Fibroblast of gingiva (primary cell): ENCODE results near the gene MTSS2.

Source experiments
- DNase-seq: peaks from one replicate; pipeline ENCODE4 v3.0.0-alpha.2; 2011; ENCODE audit warnings: low read depth

MTSS2 gene, protein sequence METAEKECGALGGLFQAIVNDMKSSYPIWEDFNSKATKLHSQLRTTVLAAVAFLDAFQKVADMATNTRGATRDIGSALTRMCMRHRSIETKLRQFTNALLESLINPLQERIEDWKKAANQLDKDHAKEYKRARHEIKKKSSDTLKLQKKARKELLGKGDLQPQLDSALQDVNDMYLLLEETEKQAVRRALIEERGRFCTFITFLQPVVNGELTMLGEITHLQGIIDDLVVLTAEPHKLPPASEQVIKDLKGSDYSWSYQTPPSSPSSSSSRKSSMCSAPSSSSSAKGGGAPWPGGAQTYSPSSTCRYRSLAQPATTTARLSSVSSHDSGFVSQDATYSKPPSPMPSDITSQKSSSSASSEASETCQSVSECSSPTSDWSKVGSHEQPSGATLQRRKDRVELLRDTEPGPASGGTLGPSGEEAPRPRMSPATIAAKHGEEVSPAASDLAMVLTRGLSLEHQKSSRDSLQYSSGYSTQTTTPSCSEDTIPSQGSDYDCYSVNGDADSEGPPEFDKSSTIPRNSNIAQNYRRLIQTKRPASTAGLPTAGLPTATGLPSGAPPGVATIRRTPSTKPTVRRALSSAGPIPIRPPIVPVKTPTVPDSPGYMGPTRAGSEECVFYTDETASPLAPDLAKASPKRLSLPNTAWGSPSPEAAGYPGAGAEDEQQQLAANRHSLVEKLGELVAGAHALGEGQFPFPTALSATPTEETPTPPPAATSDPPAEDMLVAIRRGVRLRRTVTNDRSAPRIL

GRCh38 chr16:70685938-70686375 lies at the start of gene MTSS2:
MTSS2 (minus strand) TSS chr16:70686053; CDS start chr16:70685791, 262 bp downstream.
- peak; percentile 94 for DNase-seq

DNA sequence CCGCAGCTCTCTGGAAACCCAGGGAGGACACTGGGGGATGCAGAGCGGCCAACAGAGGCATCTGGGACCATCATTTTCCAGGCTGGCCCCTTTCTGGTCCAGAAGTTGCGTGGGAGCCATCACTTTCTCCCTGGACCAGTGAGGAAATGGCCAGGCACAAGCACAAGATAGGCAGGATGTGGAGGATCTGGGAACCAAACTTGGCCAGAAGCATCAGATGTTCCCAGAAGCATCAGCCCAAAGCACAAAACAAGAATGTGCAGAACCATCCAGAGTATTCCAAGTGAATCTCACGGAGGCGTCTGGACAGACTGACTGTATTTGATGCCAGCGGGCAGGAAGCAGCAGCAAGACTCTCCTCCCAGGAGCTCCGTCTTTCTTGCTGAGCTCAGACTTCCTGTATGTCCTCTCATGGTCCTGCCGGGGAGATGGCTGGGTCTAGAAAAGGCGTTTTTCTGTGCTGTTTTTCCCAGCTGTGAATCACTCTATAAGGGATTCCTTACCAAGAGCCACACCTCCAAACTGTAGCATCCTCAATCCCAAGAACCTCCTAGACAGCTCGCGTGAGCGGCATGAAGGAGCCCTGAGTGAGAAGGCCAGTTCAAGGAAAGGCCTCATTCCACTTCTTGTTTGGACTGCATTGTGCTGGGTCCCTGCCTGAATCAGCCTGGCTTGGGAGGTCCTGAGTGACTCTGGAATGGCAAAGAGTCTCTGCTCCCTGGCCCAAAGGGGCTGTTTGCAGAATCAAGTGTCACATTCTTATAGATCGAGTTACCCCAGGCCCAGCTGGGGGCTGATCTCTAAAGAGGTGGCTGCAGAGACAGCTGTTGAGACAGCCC lies 49.5 kb upstream of the MTSS2 start:
- peak; percentile 94 for DNase-seq

DNA sequence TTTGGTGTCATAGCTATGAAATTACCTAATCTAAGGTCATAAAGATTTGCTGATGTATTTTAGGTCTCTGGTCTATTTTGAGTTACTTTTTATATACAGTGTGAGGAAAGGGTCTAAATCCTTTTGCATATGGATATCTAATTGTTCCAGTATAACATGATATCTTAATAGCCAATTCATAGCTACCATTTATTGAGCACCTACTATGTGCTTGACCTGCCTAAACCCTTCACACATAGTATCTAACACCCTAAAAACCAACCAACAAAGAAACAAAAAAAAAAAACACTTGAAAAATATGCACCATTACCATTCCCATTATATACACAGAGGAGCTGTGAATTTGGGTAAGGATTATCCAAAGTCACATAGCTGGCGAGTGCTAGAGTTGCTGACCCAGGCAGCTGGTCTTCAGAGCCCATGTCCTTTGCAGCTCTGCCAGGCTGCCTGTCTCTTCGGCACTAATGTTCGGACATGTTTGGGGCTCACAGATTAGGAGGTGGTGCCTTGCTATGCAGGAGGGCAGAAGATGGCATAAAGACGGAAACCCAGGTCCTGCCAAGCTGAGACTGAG lies 48.8 kb upstream of the MTSS2 start:
- DNase-seq, result no peak

DNA sequence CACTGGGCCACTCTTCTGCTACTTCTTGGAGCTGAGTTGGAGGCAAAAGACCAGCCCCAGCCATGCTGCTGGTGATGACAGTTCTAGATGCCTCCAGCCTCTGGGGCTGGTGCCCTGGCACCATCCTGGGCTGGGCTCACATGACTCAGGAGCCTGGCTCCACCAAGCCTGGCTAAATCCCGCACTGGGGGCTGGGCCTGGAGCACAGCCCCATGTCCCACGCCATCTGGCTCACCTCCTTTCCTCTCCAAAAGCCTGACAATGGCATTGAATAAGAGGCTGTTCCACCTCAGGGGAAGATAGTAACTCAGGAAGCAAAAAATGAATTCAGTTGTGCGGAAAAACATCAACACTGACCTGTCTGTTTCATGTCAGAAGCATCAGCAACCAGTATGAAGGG lies 45.1 kb upstream of the MTSS2 start:
- no peak for DNase-seq

GRCh38 chr16:70730031-70730430 lies 44.2 kb upstream of the MTSS2 start:
- no peak for DNase-seq

DNA sequence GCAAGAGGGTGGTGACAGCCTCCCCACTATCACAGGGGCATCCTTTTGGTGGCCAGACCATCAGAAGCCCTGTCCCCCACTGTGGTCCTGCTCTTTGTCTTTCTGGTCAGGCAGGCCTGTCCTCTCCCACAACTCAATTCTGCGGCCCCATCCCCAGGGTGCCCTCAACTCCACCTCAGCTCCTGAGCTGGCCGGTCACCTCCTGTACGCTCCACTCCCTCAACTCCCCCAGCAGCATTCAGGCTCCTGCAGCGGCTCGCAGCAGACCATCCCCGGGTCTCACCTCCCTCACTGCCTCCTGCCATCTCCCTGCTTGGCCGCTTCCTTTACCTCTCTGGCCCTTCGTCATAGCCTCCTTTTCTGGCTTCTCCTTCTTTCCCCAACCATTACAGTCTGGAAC lies 43.4 kb upstream of the MTSS2 start:
- no peak for DNase-seq

DNA sequence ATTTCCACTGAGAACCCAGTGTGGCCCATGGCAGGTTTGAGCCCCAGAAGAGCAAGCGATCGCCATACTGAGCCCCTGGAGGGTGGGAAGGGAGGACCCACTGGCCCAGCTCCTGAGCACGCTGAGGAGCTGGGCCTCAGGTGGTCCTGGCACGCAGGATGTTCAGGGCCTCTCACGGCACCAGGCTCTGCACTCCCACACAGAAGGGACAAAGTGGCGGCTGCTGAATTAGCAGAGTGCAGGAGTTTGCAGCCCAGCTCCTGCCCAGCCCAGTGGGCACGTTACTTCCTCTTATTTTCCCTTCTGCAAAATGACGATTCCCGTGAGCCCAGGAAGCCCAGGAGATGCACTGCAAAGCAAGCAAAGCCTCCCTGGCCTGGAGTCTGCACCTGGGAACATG lies 42.3 kb upstream of the MTSS2 start:
- no peak for DNase-seq

- DNase-seq, result no peak
Observed at GRCh38 chr16:70726892-70727361, 41.1 kb upstream of the MTSS2 start.

- no peak for DNase-seq
Observed at GRCh38 chr16:70725912-70726828, 40.3 kb upstream of the MTSS2 start.

DNA sequence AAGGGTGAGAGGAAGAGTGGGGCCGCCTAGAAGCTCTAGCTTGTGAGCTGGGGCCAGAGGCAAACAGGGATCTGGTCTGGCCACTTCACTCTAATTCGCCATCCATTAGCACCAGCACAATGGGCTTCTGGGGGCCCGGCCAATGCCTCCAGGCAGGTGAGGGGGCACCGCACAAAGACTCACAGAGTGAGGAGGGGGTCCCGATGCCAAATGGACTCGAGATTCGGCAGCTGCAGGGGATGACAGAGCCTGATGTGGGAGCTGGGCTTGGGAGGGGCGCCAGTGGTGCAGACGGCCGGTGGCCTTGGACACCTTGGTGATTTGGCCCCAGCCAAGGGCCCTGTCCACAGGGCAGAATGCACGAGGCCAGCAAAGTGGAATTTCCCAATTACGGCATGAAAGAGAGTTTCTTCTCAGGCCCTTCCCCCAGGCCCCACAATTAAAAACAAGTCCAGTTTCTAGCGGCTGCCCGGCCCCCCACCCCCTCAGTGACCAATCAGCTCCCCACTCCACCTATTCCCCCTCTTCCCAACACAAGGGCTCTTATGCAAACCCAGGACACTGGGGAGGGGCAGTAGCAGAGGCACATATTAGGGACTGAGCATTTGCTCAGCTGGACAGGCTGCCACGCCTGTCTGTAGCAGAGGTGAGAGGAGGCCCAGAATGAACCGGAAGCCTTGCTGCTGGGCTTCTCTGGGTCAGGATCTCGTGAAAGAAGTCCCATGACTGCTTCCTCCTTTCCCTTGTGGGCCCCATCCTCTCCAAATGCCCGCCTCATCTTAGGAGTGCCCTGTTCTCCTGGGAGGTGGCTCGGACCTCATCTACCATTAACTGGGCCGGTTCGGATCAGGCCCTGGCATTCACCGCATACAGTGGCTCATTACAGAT lies 39.4 kb upstream of the MTSS2 start:
- DNase-seq, result no peak

DNA sequence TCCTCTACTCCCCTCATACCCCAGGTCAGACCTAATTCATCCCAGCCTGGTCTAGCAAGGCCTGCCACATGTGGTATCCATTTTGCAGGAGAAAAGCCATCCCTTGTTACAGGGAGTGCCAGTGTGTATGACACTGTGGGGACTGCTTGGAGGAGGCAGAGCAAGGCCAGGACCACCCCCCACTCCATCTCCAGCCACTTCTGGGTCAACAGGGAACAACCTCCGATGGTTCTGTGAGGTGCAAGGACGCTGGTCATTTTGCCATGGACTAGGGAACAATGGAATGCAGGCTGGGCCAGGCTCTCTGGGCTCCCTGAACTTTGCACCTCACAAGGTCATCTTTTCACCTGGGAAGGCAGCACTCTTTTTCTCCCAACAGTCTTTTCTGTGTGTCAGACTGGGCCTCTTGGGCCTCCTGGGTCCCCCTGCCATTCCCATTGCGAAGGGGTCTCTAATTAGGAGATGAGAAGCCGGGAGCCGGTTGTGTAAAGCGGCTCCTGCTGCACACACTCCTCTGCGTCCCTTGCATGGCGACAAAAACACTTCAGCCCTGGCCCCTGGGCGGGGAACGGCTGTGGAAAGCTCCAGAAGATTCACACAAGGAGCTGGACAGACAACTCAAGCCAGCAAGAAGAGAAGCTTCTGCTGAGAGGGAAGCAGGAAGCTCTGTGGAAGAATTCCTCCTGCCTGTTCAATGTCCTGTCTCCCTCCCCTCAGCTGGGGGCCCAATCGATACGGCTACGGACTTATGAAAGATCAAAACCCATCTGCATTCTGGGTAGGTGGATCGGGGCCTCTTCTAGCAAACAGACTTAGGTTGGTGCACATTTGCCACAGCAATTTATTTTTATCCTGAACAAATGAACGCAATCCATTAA lies 38.5 kb upstream of the MTSS2 start:
- DNase-seq, result no peak

DNA sequence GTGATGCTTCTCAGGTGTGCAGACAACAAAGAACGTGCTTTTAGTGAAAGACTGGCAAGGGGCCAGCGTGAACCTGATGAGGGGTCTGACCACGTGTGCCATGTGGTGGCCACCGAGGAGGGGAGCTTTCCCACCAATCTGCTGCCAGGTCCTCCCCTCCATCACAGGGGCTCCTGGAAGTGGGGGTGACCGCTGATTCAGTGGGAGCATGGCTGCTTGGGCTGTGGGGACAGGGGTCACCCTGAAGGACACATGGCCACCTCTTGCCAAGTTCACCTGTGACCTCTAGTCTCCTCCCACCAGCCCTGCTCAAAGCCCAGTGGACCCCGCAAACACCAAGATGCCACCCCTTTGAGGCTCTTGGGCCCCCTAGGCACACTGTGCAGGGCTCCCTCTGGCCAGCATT lies 37.9 kb upstream of the MTSS2 start:
- no peak for DNase-seq

DNA sequence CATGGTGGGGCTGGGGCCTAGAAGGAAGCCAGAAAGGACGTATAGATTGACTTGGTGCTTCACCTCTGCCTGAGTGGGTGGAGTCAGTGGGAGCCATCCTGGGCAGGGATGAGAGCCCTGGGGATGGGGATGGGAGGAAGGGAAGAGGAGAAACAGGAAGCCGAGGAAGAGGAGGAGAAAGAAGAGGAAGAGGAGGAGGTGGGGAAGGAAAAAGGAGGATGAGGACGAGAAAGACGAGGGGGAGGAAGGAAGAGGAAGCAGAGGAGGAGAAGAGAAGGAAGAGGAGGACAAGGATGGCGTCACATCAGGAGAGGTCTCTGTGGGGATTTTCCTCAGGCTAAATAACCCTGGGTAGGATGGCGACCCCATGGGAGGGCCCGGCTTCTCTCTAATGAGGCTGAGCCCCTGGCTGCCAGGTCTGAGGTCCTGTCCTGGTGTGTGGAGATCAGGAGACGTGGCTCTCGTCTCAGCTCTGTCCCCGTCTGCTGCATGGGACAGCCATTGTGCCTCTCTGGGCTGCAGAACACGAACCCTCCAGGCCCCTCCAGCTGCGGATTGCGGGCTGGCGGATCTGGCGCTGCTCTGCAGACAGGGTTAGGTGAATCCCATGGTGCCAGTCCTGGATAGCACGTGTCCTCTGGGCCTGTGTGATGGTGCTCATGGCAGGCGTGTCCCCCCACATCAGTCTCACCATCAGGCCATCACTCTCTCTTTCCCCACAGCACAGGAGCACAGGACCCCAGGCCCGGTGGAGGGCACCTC lies 35.5 kb upstream of the MTSS2 start:
- DNase-seq, result no peak

DNA sequence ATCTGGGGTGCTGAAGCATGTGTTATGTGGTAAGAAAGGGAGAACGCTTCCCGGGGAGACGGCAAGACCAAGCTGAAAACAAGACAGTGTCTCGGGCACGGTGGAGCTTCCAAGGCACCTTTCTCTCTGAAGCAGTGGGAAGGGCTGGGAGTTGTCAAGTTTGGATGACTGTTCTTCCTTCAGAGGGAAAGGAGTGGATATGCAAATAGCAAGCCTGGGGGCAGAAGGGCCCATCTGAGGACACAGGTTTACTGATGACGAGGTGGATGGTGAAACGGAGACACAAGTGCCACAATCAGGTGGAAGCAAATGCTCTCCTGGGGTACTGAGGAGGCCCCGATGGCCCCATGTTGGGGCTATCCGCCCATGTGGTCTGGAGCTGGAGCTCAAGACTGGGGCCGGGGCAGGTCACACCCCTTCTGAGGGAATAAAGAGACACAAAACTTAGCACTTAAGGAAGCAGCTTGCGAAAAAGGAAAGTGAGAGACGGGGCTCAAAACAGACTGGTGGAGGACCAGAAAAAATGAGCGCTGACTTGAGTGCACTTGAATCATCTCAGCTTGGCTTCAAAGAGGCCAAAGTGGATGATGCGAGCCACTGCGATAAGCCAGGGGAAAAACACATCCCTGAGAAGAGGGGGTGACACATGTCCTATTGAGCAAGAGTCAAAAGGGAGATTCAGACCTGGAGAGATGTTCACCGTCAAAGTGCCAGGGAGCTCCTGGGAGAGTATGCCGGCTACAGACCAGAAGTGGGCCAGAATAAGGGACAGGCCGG lies 34.8 kb upstream of the MTSS2 start:
- no peak for DNase-seq

- no peak for DNase-seq
Observed at GRCh38 chr16:70717065-70717464, 31.2 kb upstream of the MTSS2 start.

- peak; percentile 75 for DNase-seq
Observed at GRCh38 chr16:70715860-70716357, 30.1 kb upstream of the MTSS2 start.
